Activated naive CD4-positive, alpha-beta T cell treated with anti-CD3 and anti-CD28 coated beads, Interleukin-2, amount 50 U/mL, for 16 hours (primary cell): ENCODE measurements around the gene DGKB.

Source experiments
- DNase-seq: peaks from one replicate; pipeline ENCODE4 v3.0.0-alpha.2; 2020

The DGKB gene

GRCh38 chr7:14858866-14859265 lies 43.7 kb downstream of the DGKB start:
- no peak for DNase-seq

GRCh38 chr7:14858410-14858809 lies 44.1 kb downstream of the DGKB start:
- no peak for DNase-seq

GRCh38 chr7:14855033-14855794 lies 47.3 kb downstream of the DGKB start:
- DNase-seq = no peak

- DNase-seq = no peak
These were observed 48.1 kb downstream of the DGKB start for GRCh38 chr7:14854471-14854870.

- DNase-seq = no peak
These were observed 50.9 kb downstream of the DGKB start for GRCh38 chr7:14851610-14852009.

GRCh38 chr7:14850039-14850438 lies 52.5 kb downstream of the DGKB start:
- no peak for DNase-seq

- no peak for DNase-seq
These were observed 56.1 kb downstream of the DGKB start for GRCh38 chr7:14846405-14846804.

GRCh38 chr7:14843755-14844154 lies 58.8 kb downstream of the DGKB start:
- no peak for DNase-seq

- DNase-seq = no peak
These were observed 60.0 kb downstream of the DGKB start for GRCh38 chr7:14842523-14842922.

- DNase-seq = no peak
These were observed 60.7 kb downstream of the DGKB start for GRCh38 chr7:14841869-14842268.

GRCh38 chr7:14841086-14841485 lies 61.5 kb downstream of the DGKB start:
- no peak for DNase-seq

- DNase-seq = no peak
These were observed 63.2 kb downstream of the DGKB start for GRCh38 chr7:14839307-14839706.

GRCh38 chr7:14837216-14837615 lies 65.3 kb downstream of the DGKB start:
- no peak for DNase-seq

- DNase-seq = no peak
These were observed 65.9 kb downstream of the DGKB start for GRCh38 chr7:14836571-14837189.

GRCh38 chr7:14836006-14836405 lies 66.5 kb downstream of the DGKB start:
- no peak for DNase-seq

- no peak for DNase-seq
These were observed 67.2 kb downstream of the DGKB start for GRCh38 chr7:14835384-14835783.

GRCh38 chr7:14834883-14835282 lies 67.7 kb downstream of the DGKB start:
- no peak for DNase-seq

GRCh38 chr7:14834456-14834855 lies 68.1 kb downstream of the DGKB start:
- DNase-seq = no peak

GRCh38 chr7:14833707-14834106 lies 68.8 kb downstream of the DGKB start:
- no peak for DNase-seq

GRCh38 chr7:14828053-14828452 lies 74.5 kb downstream of the DGKB start:
- no peak for DNase-seq

- no peak for DNase-seq
These were observed 76.1 kb downstream of the DGKB start for GRCh38 chr7:14826426-14826825.

GRCh38 chr7:14825912-14826311 lies 76.6 kb downstream of the DGKB start:
- no peak for DNase-seq

- no peak for DNase-seq
These were observed 80.1 kb downstream of the DGKB start for GRCh38 chr7:14822481-14822854.

- DNase-seq = no peak
These were observed 80.6 kb downstream of the DGKB start for GRCh38 chr7:14821757-14822480.
